GM21360 (cell line): ENCODE results near the gene SGPP2.

Experiments
- ATAC-seq: cut with Tn5 transposase; IDR thresholded peaks from one replicate; pipeline ENCODE4 v1.9.1; 2021; ENCODE audit warnings: mild to moderate bottlenecking, moderate library complexity; ENCODE audit not compliant: unreplicated experiment

Gene SGPP2

DNA sequence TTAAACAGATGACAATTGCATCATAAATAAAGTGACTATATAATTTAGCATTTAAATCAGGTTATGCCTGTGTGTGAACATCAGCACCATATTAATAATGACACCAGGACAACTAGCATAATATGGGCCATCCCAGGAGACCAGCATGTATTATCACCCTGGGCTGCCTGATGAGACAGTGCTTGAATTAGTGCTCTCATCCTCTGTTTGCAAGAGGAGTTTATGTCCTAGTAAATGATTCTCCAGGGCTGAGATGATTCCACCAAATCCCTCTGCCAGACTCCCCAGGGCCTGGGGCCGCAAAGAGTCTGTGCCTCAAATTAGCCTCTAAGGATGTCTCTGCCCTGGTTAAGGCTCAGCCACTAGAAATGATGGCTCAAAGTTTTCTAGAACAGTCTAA lies 97.7 kb downstream of the SGPP2 start:
- ATAC-seq, result no peak

DNA sequence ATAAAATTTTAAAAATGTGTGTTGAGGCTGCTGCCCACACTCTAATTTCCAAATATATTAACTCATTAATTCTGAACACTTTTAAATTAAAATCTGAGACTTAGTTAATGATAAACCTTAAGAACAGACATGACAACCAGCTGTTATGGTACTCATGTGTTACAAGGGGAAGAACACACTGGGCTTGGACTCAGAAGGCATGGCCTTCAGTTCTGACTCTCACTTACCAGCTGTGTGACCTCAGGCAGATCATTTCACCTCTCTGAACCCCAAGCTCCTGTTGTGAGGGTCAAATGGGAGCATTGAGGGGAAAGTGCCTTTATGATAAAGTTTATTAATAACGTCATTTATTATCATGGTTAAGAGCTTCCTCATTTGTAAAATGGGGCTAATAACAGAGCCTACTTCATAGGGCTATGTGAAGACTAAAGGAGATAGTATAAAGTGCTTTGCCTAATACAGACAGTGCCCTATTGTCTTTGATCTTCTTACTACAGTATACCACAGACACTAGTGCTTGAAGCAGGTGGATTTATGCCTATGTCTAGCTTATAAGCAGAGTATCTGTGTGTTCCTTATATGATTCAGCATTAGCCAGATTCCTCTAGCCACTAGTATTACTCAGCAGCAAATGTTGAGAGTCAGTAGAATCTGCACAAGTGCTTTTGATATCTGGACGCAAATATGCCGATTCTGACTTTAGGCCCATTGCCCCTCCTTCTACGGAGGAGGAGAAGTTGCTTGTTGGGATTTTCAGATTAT lies 99.6 kb downstream of the SGPP2 start:
- no peak for ATAC-seq

DNA sequence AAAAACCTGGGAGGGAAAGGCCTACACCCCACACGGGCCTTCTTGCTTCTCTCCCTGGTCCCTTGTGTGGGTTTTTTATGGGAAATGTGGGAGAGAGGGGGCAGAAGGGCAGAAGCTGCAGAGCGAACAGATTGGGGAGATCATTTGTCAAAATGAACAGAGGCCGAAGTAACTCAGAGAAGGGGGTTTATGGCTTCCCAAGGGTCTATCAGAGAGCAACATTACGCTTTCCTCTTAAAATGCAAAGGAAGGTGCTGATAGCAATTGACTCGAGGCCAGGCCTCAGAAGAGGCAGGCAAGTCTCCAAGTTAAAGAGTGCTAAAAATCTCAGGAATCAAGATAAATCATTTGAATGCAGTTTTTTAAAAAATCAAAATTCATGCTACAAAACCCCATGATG lies 101.5 kb downstream of the SGPP2 start:
- no peak for ATAC-seq

DNA sequence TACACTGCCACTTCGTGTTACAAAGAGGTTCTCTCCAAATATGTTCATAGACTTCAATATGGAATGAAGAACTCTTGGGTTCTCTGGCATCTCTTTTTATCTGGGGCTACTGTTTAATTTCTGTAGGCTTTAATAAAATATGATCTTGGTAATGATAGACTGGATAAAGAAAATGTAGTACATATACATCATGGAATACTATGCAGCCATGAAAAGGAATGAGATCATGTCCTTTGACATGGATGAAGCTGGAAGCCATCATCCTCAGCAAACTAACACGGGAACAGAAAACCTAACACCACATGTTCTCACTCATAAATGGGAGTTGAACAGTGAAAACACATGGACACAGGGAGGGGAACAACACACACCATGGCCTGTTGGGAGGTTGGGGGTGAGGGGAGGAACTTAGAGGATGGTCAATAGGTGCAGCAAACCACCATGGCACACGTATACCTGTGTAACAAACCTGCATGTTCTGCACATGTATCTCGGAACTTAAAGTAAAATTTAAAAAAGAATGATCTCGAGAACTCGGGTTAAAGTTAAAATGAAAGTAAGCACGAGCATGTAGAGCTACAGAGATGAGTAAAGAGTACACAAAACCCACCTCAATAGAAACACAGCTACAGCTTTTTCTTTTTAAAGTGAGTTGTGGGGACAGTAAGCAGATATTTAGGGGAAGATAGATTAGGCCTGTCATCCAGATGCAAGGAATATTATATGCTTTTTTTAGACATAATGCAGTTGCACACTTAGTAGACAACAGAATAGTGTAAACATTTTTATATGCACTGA lies 102.3 kb downstream of the SGPP2 start:
- ATAC-seq, result no peak

DNA sequence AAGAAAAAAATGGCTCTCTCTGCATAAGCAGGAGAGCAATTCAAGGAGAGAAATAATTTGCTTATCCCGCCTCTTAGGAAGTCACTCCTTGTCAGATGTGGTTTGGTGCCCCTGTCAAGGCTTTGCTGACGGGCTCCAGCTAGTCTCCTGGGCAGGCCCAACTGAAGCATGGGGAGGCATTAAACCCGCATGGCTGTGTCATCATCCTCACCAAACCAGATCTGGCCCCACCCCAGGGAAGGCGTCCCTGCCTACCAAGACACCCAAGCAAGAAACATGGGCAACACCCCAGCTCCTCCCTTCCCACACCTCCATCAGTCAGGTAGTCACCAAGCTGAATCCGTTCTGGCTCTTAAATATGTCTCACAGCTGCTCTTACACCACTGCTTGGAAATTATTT lies 108.0 kb downstream of the SGPP2 start:
- no peak for ATAC-seq

DNA sequence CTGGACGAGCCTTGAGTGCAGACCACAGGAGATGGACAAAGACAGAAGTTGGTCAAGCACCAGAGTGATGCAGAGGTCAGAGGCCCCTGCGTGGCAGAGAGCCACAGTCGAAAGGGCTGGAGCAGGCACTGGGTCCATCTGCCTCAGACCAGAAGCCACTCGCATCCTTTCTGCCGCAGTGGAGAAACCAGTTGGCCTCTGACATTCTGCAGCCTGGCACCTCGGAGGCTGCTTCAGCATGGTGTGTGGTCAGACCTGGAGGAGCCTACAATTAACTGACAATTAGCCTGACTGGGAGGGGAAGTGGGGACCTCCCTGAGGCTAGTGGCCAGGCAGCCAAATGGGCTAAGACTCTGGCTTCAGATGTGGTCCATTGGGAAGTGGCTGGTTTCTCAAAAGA lies 111.1 kb downstream of the SGPP2 start:
- ATAC-seq, result no peak

DNA sequence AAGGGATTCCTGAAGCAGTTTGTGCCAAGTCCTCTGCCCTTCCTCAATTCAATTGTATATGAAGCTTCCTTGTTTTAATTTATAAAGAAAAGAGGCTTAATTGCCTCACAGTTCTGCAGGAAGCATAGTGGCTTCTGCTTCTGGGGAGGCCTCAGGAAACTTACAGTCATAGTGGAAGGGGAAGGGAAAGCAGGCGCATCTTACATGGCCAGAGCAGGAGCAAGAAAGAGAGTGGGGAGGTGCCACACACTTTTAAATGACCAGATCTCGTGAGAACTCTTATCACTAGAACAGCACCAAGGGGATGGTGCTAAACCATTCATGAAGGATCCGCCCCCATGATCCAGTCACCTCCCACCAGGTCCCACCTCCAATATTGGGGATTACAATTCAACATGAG lies 114.2 kb downstream of the SGPP2 start:
- ATAC-seq, result peak; percentile 48

DNA sequence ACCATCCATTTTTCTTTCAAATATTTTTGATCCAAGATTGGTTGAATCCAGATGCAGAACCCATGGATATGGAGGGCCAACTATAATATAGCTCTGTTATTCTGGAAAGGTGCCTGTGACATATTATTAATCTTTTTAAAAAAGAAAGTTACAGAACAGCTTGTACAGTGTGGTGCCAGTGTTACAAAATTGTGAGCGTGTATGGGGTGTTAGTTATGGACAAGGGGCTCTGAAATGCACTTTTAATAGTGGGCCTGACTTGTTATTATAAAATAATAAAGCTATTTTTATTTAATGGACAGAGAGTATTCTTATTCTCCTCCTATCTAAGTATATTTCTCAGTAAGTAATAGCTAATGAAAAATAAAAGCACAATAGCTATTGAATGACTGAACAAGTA lies 120.3 kb downstream of the SGPP2 start:
- ATAC-seq, result no peak

DNA sequence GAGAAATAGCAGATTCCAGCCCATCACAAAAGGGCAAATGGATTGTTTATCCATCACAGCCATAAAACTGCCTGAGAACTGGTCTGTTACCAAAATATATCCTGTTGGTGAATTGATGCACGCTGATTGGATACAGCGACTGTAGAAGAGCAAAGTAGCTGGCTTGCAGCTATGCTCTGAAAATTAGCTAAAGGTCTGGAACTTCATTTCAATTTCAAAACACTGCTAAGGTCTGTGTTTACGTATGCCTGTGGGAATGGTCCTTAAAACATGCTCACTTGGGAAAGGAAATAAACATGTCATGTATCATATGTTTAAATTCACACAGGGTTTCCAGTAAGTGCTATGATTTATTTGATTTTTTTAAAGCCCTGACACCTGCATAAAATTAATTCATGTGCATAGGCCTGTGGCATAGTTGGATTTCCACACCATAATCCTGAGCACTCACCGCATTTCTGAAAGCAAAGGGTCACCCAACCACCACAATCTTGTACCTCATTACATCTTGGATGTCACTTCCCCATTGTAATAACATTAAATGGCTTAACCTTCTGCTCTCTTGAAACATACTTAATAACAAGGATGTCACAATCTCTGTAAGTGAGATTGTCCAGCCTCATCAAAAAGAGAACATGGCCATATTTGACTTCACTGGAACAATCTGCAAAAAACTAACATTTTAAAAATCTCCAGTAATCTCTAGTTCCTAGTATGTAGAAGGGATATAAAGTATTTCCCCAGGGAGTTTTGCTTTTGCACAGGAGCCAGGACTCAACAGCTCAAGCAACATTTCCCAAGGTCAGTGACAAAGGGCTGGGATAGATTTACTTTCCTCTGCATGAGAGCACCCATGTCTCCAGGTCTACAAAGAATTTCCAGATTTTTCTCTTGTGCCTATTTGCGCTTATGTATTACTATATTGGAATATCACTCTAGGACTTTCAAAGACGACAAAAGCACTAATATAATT lies 121.8 kb downstream of the SGPP2 start:
- ATAC-seq, result no peak

DNA sequence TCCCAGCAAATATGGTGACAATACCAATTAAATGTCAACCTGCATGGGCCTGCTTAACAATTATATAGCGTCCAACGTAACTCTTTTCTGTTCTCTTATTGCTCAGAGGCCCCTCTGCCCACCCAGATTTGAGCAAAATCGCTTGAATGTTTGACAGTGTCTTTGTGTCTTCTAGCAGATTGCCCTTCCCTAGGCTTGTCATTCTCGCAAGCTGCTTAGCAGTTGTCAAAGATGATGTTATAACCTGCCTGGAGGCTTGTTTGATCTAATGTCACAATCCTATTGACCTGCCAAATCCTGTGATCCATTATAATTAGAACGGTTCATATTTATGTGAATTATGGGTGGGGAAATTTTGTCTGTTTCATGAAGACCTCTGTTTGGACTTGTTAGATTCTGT lies 122.7 kb downstream of the SGPP2 start:
- ATAC-seq, result no peak

DNA sequence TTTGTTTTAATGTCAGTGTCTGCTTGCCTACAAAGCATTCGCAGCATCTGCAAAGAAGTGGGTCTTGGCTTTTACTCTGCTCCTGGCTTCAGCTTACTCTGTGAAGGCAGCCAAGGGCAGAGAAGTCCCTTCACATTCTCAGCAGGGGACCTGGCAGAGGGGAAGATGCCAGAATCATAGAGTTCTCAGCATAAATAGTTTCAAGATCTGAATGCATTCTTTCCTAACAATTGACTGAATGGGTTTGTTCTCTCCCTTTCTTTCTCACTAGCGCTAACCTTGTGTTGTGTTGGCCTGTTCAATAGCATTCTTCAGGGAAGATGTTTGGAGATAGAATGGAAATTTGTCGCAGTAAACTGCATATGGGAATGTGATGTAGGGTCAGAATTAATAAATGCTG lies 124.6 kb downstream of the SGPP2 start:
- no peak for ATAC-seq

DNA sequence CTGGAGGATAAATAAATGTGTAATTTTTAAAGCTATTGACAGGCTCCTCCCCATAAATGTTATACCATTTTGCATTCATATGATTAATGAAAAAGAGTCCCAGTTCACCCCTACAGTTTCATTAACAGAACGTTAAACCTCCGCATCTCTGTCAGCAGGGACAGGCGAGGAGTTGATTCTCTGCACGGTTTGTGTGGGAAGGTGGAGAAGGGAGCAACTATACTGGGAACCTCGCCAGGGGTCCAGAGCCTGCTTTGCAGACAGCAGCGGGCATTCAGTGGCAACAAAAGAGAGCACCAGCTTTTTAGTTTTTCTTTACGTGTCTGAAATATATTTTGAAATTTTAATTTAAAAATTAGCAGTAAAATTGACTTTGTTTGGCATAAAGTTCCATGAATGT lies 130.2 kb downstream of the SGPP2 start:
- ATAC-seq, result no peak

DNA sequence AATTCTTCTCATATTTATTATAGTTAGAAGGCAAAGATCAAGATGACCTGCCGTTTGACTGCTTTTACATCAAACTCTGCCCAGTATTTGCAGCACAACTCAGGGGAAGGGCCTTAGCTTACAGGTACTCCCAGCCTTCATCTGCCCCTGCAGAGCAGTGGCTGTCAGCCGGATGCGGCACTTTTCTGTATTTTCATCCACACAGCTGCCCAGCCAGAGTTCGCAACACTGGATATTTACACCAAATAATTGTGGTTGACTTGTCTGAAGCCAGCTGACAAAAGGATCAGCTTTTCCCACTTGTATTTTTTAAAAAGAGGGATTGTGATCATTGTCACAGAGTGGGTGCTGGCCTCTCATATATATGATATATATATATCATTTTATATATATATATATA lies 136.8 kb downstream of the SGPP2 start:
- no peak for ATAC-seq

DNA sequence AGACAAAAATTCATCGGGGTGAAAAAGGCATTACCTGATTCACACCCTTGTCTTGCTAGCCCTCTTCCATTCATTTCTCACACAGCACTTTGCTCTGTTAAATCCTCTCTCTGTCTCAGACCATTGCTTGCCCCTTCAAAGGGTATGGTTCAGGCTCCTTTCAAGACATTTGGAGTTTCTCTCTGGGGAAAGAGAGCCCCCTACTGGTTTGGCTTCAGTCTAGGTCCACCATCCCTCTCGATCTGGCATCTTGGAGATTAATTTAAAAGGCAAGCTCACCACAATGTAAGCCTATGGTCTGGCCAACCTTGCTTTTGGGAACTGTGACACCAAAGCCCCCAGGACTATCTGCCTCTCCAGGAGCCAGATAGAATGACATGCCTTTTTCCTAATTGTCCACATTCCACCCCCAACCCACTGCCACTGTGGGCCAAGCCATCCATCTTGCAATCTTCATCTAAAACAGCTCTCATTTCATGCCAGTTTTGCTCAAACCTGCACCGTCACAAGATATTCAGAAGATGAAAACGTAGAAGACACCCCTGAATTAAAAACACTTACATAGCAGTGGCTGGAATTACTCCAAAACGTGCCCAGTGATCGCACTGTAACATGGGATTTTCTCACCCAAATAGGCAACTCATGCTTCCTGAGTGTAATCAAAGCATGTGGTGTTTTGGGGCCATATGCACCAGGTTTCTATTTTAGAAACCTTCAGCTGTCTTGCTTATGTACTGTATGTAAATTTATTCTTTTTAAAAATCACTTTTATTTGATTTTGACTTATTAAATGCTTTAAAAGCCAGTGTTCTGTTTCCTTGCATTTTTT lies 137.7 kb downstream of the SGPP2 start:
- ATAC-seq, result peak; percentile 84

DNA sequence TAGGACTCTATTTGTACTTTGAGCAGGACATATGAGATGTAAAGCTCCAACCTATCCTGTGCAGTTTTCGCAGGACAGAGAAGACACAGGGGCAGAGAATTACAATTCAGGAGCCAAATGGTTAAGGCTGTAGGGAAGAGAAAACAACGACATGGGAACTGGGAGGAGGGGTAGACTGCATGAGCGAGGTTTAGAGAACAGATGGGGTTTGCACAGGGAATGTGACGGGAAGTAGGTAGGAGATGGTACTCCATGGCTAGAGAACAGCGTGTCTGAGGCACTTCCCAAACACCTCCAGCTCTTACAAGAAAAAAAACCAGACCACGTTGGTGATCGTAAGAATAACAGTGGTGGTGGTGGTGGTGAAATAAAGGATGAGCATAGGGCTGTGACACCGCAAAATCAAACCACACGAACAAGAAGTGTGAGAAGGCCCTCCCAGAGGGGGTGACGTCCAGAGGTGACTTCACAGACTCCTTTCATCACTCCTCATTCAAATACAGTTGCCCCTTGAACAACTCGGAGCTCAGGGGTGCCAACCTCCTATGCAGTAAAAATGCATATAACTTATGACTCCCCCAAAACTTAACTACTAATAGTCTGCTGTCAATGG lies 138.9 kb downstream of the SGPP2 start:
- ATAC-seq, result no peak

DNA sequence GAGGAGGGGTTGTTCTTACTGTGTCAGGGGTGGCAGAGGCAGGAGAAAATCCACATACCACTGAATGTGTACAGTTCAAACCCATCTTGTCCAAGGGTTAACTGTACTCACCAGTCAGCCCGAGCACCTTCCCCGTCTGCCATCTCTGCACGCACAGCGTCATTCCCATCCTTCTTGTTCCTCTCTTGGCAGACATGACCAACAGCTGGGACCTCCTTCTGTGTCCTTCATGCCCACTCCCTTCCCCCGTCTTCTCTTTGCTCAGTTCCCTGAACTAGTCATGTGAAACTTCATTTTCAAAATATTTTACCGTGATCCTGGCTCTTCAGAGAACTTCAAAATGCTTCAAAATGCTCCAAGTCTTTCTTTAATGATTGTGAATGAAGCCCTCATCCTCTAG lies 139.6 kb downstream of the SGPP2 start:
- ATAC-seq, result no peak

DNA sequence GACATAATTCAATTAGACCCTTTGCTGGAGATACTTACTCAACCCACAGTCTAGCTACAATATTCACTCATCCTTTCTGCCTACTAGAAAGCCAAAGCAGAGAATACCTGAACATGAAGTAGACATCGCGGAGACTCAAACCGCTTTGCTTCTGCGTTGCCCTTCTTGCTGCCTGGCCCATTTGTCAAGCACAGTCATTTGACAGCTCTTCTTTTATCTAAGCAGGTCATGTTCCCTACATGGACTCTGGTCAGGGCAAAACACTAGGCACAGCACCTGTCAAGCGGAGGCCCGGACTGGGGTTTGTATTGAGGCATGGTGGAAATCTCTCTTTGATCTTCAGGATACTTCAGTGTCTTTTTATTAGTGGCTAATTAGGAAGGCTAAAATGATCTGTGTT lies 141.9 kb downstream of the SGPP2 start:
- ATAC-seq, result no peak

DNA sequence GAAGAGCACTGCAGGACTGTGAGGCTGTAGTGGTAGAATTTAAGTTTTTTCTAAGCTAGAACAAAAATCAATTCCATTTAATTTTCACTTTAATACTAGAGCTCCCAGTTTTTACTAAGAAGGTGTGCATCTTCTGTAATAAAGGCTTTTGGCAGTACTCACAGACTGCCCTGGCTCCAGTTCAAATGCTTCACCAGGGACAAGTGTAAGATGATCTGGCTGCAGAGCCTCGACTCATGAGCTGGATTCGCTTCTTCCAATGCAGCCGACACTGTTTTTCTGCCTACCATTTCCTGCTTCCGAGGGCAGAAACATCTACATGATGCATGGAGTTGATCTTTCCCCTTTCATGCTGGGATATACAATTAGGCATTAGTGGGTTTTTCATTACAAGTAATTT lies 144.5 kb downstream of the SGPP2 start:
- no peak for ATAC-seq

DNA sequence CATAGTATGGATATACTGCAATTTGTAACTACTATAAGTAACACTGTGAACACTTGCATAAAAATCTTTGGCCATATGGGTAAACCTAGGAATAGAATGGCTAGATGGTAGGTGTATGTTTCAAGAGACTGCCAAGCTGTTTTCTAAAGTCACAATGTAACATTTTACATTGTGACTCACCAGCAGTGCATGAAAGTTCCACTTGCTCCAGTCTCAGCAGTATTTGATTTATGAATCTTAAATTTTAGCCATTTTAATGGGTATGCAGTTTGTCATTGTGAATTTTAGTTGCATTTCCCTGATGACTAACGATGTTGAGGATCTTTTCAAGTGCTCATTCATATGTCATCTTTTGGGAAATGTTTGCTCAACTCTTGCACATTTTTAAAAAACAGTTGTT lies 145.5 kb downstream of the SGPP2 start:
- ATAC-seq, result no peak

DNA sequence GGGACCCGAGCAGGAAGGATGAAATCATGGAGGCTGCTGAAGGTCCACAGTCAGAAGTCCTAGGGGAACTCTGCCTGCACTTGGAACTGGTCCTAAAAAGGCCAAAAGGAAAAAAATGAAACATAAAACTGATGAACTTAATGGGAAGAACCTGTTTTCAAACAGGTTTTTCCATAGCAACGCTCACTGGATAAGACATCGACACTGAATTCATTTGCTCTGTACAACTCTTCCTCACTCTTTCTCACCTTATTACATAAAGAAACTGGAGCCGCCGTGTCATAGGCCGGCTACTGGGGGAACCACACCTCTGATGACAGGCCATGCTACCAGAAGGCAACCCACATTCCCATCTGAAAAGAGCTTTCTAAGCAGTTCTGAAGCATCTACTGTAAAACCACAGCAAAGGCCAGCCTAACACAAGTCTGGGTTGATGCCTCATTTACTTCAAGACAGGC lies 147.9 kb downstream of the SGPP2 start:
- no peak for ATAC-seq
